Muscle of leg (tissue), 16 donors: ENCODE measurements around the gene XDH. TPM values are rescaled to one million over a fixed set of nuclear protein-coding genes. Genes with fewer than 3 reads are reported as not detected.

ENCODE experiments used
- DNase-seq: peaks from one replicate; pipeline ENCODE4 v3.0.0; 2013
- H3K27ac ChIP-seq: one replicate; pipeline ENCODE4 v1.5.1; 2013; ENCODE audit warnings: mild to moderate bottlenecking, low read length, control low read depth
- H3K27me3 ChIP-seq: one replicate; pipeline ENCODE4 v1.6.1; 2013; ENCODE audit warnings: low read length; ENCODE audit not compliant: control insufficient read depth, insufficient read depth
- H3K36me3 ChIP-seq: one replicate; pipeline ENCODE4 v1.6.1; 2013; ENCODE audit warnings: low read length; ENCODE audit not compliant: control insufficient read depth, insufficient read depth
- H3K4me1 ChIP-seq: one replicate; pipeline ENCODE4 v1.6.1; 2013; ENCODE audit warnings: low read length; ENCODE audit not compliant: control insufficient read depth, insufficient read depth
- H3K4me3 ChIP-seq: one replicate; pipeline ENCODE4 v1.5.1; 2013; ENCODE audit warnings: low read length, control low read depth
- H3K9me3 ChIP-seq: replicated peaks from 2 replicates; pipeline ENCODE4 v1.6.1; 2013; ENCODE audit warnings: low read depth, low read length; ENCODE audit not compliant: control insufficient read depth
- WGBS: methylation state at CpG from one replicate; pipeline ENCODE4 v1.1.5; 2013; ENCODE audit warnings: missing lambda C conversion rate; ENCODE audit not compliant: insufficient coverage; 5-methylcytosine and 5-hydroxymethylcytosine counted together
- long read RNA-seq, 11 donors: transcript quantifications; one replicate each; lab custom pipeline, GENCODE V29; 2026
- polyA plus RNA-seq, 8 donors: library from polyadenylated mRNA; unstranded; fragments of 120-200 nt; gene quantifications; one replicate each; pipeline versions ENCODE4 v1.2.1 to v1.2.3, GENCODE V29; 2013; ENCODE audit warnings: inconsistent platforms in 1 of 8, low replicate concordance in 1 of 8; ENCODE audit not compliant: insufficient read length in 8 of 8, insufficient read depth in 1 of 8
- total RNA-seq: library from RNA; stranded (reverse); fragments of 120-200 nt; gene quantifications from one replicate; pipeline ENCODE4 v1.2.4, GENCODE V29; 2013

XDH gene
- total RNA-seq: under 0.01 TPM
- 1 to 10 TPM in 2 of 8 donors, under 1 TPM in 3, not detected in 3; 0.03 to 5.5 (median 0.09) TPM for polyA plus RNA-seq
- long read RNA-seq, donor 1: 0 reads
- long read RNA-seq, donor 2: 0 reads
- long read RNA-seq, donor 3: 0 reads
- long read RNA-seq, donor 4: 0 reads
- long read RNA-seq, donor 5: 0 reads
- long read RNA-seq, donor 6: 0 reads
- long read RNA-seq, donor 7: 0 reads
- long read RNA-seq, donor 8: 0 reads
- long read RNA-seq, donor 9: 0 reads
- long read RNA-seq, donor 10: 0 reads
- long read RNA-seq, donor 11: 0 reads

DNA sequence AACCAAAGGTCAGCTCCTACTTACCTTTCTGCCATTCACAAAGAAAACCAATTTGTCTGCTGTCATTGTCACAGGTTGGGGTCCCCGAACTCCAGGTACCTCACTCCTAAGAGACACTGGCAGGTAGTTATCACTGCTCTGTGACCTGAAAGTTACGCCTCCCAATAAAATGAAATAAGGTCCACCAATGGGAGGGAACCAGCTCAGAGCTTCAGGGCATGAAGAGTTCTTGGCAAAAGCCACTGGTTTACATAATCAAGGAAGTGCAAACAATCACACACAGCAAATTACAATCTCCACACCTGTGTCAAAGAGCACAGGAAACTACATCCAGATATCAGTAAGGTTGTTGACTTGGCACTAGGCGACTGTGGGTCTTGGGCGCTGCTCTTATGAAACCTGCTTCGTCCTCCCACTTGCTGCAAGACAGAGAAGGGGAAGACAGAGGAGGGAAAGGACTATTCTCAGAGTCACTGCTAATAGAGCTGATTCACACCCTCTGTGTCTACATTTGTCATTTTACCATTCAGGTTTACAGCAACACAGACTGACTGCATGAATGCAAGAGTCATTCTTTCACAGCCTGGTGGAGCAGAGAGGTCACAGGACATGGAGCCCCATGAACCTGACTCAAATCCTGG, at the start of gene XDH:
TSS of gene XDH (minus strand) at position 142 of the 641 bp plus-strand sequence. CDS start at position 66, 76 bp downstream.
- WGBS: 81% methylated on average over 2 of the region's 5 CpGs
- Histone ChIP-seq H3K27ac (no peak within 1 kb of the TSS), H3K36me3 (no peaks in the 10 kb centered on the region), H3K4me1 (no peaks in the 10 kb centered on the region), H3K27me3 (no peaks in the 10 kb centered on the region), H3K4me3 (no peak within 1 kb of the TSS), H3K9me3 (peaks cover 6% of the 10 kb centered on the region)
- no peak for DNase-seq

DNA sequence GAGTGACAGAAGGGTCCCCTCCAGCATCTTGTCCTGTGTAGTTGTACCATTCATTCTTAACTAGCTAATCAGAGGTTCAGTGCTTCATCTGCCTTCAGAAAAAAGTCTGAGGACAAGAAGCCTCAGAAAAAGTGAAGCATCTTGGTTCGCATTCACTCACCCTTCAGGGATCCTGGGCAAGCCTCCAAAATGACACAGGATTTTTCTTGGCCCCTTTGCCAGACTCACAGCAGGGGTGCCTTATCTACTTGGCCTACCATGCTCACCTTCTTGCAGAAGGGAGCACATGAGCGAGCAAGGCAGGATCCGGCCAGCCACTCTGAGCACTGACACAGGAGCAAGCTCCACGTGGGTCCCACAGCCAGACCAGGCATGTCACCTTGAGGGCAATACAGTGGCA, 43.1 kb upstream of the XDH start:
- 77% methylated on average over 4 of the region's 4 CpGs for WGBS
- Histone ChIP-seq H3K9me3 (peaks cover 20% of the 10 kb centered on the region), H3K4me1 (no peaks in the 10 kb centered on the region)

DNA sequence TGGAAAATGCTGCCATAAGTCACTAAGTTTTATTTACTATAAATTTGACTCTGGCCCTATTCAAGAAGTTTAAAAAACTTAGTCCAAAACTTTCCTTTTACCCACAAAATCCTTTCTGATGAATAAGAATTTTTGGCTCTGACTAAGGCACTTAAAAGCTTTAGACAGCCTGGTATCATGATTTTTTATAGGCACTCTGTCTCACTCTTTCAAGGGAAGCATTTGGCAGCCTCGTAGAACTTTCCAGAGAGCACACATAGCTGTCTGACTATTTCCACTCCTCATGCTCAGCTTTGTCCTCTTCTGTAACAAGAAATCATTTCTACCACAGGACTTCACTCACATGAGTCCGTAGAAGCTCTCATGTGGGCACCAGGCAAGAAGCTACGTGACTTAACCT, 32.3 kb upstream of the XDH start:
- Histone ChIP-seq H3K27me3 (no peaks in the 10 kb centered on the region), H3K36me3 (no peaks in the 10 kb centered on the region), H3K27ac (no peak overlapping the region), H3K9me3 (peaks cover 20% of the 10 kb centered on the region), H3K4me1 (no peaks in the 10 kb centered on the region), H3K4me3 (no peak overlapping the region)
- WGBS: 88% methylated on average over 1 of the region's 3 CpGs
- DNase-seq: no peak

More for the DNA sequence above, 43.1 kb upstream of the XDH start:
- Histone ChIP-seq H3K4me3 (no peak overlapping the region), H3K36me3 (no peaks in the 10 kb centered on the region), H3K27ac (no peak overlapping the region), H3K27me3 (no peaks in the 10 kb centered on the region)
- no peak for DNase-seq

DNA sequence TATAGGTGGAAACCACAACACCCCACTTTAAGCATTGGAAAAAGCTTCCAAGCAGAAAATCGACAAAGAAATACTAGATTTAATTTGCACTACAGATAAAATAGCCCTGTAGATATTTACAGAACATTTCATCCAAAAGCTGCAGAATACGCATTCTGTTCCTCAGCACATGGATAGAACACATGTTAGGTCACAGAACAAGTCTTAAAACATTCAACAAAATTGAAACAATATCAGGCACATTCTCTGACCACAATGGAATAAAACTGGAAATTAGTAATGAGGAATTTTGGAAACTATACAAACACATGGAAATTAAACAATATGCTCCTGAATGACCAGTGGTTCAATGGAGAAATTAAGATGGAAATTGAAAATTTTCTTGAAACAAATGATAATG, 27.8 kb upstream of the XDH start:
- no peak overlapping the region for H3K4me3 ChIP-seq
- H3K27ac ChIP-seq: no peak overlapping the region
- no peaks in the 10 kb centered on the region for H3K36me3 ChIP-seq
- WGBS: 100% methylated on average over 1 of the region's 2 CpGs
- H3K27me3 ChIP-seq: no peaks in the 10 kb centered on the region
- H3K4me1 ChIP-seq: no peaks in the 10 kb centered on the region
- no peak for DNase-seq
- H3K9me3 ChIP-seq: peaks cover 2% of the 10 kb centered on the region

DNA sequence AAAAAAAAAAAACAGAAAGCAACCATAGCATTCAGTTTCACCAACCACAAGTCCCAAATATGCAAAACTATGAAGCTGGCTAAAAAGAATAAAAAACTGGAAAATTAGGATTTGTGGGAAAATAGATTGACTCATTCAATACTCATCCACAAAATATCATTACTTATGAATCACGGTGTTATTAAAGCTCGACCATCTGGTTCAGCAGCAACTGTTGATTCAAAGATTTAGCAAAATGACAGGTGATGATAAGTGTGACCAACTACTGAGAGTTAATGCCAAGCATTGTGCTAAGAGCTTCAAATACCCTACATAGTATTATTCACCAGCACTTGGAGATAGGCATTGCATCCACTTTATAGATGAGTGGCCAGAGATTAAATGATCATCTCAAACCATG, 26.2 kb upstream of the XDH start:
- Histone ChIP-seq H3K36me3 (no peaks in the 10 kb centered on the region), H3K4me1 (no peaks in the 10 kb centered on the region), H3K9me3 (peaks cover 2% of the 10 kb centered on the region), H3K4me3 (no peak overlapping the region), H3K27me3 (no peaks in the 10 kb centered on the region), H3K27ac (no peak overlapping the region)
- peak; percentile 55 for DNase-seq
- no CpG with 5 or more reads among the region's 2 CpGs for WGBS

DNA sequence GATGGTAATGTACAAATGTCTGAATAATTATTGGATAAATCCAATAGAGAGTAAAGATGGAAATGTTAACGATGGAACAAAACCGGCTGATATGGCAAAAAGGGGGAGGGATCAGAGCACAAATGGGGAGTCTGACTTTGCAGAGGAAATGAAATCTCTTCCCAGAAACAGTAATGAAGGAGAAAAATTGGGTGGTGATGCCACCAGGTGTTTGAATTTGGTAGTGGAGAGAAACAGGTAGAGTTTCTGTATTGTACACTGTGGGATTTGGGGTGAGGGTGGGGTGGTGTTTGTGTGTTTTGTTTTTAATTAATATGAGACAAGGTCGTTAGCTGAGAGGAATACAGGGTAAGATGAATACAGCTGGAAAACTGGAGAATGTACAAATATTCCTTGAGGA, 20.4 kb upstream of the XDH start:
- no peak for DNase-seq
- WGBS: 40% methylated on average over 3 of the region's 3 CpGs
- Histone ChIP-seq H3K4me3 (no peak overlapping the region), H3K36me3 (no peaks in the 10 kb centered on the region), H3K27me3 (no peaks in the 10 kb centered on the region), H3K9me3 (no peaks in the 10 kb centered on the region), H3K4me1 (no peaks in the 10 kb centered on the region), H3K27ac (no peak overlapping the region)

DNA sequence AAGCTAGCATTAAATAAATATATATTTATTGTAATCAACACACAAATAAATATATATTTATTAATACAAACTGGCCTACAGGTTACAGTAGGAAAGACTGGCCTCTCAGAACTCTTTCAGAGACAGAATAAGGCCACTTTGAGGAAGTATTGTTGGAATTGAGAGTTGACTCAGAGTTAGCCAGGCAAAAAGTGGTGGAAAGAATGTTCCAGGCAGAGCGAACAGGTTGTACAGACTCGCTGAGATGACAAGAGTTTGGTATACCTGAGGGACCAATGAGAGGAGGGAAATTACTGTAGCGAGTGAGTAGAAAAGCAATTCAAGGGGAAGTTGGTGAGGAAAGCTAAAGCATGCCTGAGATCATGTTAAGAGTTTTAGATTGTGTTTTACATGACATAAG, 19.0 kb upstream of the XDH start:
- H3K4me3 ChIP-seq: no peak overlapping the region
- no peaks in the 10 kb centered on the region for H3K36me3 ChIP-seq
- DNase-seq: no peak
- no peak overlapping the region for H3K27ac ChIP-seq
- no peaks in the 10 kb centered on the region for H3K4me1 ChIP-seq
- H3K27me3 ChIP-seq: no peaks in the 10 kb centered on the region
- no peaks in the 10 kb centered on the region for H3K9me3 ChIP-seq
- WGBS: 76% methylated on average over 3 of the region's 3 CpGs

DNA sequence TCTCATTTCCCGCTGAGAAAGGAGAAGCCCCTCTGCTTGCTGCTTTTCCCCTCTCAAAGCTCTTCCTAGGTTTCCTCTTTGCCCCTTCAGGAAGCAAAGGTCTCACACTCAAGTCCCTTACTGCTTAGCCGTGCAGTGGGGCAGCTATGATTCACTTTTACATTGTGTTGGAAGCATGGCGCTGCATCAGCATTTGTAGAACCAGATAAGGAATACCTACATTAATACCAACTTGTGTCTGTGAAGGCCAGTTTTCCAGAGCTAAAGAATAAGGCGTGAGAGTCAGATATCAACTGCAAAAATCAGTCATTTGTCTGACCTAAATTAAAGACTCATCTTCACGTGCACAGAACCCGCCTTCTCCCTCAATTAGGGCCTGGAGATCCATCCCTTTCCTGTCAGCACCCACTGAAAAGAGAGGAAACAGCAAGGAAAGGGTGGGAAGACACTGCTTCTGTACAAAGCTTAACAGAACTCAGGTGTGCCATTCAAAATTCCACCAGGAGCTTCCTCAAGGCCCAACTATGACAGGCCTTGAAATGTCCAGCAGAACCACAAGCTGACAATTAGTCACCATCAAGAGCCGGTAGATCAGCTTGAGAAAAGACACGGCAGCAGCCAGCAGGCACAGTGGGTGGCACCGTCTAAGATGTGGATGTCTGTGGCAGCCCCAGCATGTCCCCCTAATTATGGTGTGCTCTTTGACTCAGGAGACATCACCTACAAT, 16.1 kb upstream of the XDH start:
- Histone ChIP-seq H3K27me3 (no peaks in the 10 kb centered on the region), H3K4me3 (no peak overlapping the region), H3K9me3 (no peaks in the 10 kb centered on the region), H3K4me1 (no peaks in the 10 kb centered on the region), H3K27ac (no peak overlapping the region), H3K36me3 (no peaks in the 10 kb centered on the region)
- WGBS: 74% methylated on average over 3 of the region's 9 CpGs
- DNase-seq: no peak

DNA sequence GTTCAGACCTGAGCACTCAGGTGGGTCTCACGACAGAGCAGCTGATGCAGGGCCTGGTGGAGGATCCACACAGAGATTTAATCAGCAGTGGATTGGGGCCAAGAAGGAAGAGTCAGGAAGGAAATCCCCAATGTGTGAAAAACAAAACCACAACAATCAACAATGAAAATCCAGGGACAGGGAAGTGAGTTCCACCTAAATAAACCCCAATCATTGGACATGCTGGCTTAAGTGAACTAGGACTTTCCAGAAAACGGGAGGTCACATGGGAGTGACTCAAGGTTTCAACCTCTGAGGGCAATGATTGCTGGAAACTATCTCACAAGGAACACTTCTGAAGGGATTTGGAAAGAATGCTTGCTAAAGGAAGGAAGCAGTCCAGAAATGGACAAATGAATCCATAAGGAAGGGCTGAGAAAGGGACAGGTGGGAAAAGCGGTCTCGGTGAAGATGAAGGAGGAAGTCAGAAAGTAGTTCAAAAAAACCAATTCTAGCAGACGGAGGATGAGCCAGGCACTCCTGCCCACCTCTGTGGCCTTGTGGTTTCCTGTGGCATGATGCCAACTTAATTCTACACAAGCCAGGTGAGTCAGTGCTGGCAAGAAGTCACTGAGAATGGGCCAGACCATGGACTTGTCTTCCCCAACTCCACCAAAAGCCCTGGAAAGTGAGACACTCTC, 15.4 kb upstream of the XDH start:
- Histone ChIP-seq H3K4me1 (no peaks in the 10 kb centered on the region), H3K36me3 (no peaks in the 10 kb centered on the region), H3K4me3 (no peak overlapping the region), H3K9me3 (no peaks in the 10 kb centered on the region), H3K27me3 (no peaks in the 10 kb centered on the region), H3K27ac (no peak overlapping the region)
- no peak for DNase-seq
- WGBS: 63% methylated on average over 4 of the region's 5 CpGs

DNA sequence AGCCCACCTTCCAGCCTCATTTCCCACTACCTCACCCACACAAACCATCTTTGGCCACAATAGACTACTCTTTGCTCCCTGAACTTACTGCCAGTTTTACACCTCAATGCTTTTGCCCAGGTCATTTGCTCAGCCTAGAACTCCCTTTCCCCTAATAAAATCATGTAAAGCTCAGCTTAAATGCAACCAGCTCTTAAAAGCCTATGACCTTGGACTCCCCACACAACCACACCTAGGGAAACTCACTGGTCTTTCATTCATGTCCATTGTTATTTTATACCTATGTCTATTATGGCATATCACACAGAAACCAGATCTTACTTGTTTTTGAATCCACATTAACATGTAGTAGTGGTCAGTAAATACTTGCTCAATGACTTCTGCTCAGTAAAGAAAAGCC, 14.5 kb upstream of the XDH start:
- no peak overlapping the region for H3K4me3 ChIP-seq
- H3K27me3 ChIP-seq: no peaks in the 10 kb centered on the region
- no peaks in the 10 kb centered on the region for H3K36me3 ChIP-seq
- no peaks in the 10 kb centered on the region for H3K9me3 ChIP-seq
- DNase-seq: no peak
- no peaks in the 10 kb centered on the region for H3K4me1 ChIP-seq
- no peak overlapping the region for H3K27ac ChIP-seq
